Spleen (tissue), 11 donors: ENCODE results near the gene FN1. TPM values are rescaled to one million over a fixed set of nuclear protein-coding genes. Genes with fewer than 3 reads are reported as not detected.

Source experiments
- DNase-seq: peaks from one replicate; pipeline ENCODE4 v3.0.0-alpha.2; 2020
- H3K27ac ChIP-seq, 8 donors: fragments of 200-600 bp; sonication (generic) in 7 of 8; 1 replicate in 4 of 8; 2 replicates in 4 of 8; pipeline versions ENCODE4 v1.5.0 to v1.8.0; 2016 to 2021; ENCODE audit warnings: inconsistent platforms in 4 of 8, mild to moderate bottlenecking in 4 of 8, moderate library complexity in 1 of 8
- H3K27me3 ChIP-seq, 7 donors: fragments of 200-600 bp; sonication (generic) in 6 of 7; replicated peaks in 1 of 7; 1 replicate in 4 of 7; 2 replicates in 3 of 7; pipeline versions ENCODE4 v1.5.0 to v1.8.0; 2016 to 2021; ENCODE audit warnings: inconsistent platforms in 3 of 7, mild to moderate bottlenecking in 1 of 7
- H3K36me3 ChIP-seq, 6 donors: fragments of 200-600 bp; sonication (generic) in 5 of 6; 1 replicate in 4 of 6; 2 replicates in 2 of 6; pipeline versions ENCODE4 v1.5.0 to v1.8.0; 2016 to 2021; ENCODE audit warnings: inconsistent platforms in 2 of 6
- H3K4me1 ChIP-seq, 6 donors: fragments of 200-600 bp; sonication (generic) in 5 of 6; 1 replicate in 3 of 6; 2 replicates in 3 of 6; pipeline versions ENCODE4 v1.5.0 to v1.8.0; 2016 to 2021; ENCODE audit warnings: inconsistent platforms in 3 of 6
- H3K4me3 ChIP-seq, 8 donors: fragments of 200-600 bp; sonication (generic) in 7 of 8; 1 replicate in 4 of 8; 2 replicates in 4 of 8; pipeline versions ENCODE4 v1.5.0 to v1.8.0; 2016 to 2021; ENCODE audit warnings: inconsistent platforms in 4 of 8, mild to moderate bottlenecking in 4 of 8, moderate library complexity in 2 of 8
- H3K9me3 ChIP-seq, 8 donors: fragments of 200-600 bp; sonication (generic) in 7 of 8; 1 replicate in 4 of 8; 2 replicates in 4 of 8; pipeline versions ENCODE4 v1.5.0 to v1.8.0; 2016 to 2021; ENCODE audit warnings: inconsistent platforms in 4 of 8
- POLR2A ChIP-seq, 3 donors: fragments of 450-650 bp; IDR thresholded peaks; one replicate each; pipeline ENCODE4 v1.5.1; 2017; ENCODE audit warnings: antibody characterized with exemption in 3 of 3, mild to moderate bottlenecking in 1 of 3
- POLR2AphosphoS5 ChIP-seq, 3 donors: sonication (generic); formaldehyde crosslinking; IDR thresholded peaks; one replicate each; pipeline ENCODE4 v1.5.1; 2017; ENCODE audit warnings: antibody characterized with exemption in 3 of 3
- WGBS, 5 donors: extraction: QIAGEN DNeasy Blood & Tissue Kit in 3 of 5; methylation state at CpG; one replicate each; pipeline versions ENCODE4 v1.1.5 to v1.1.7; 2013 to 2018; 5-methylcytosine and 5-hydroxymethylcytosine counted together
- intact Hi-C: fragments of 100-400 bp; cut with DNase I; formaldehyde crosslinking; loops from one replicate; pipeline ENCODE4 v1.15.0; 2023; ENCODE audit warnings: low total_unique reads
- polyA plus RNA-seq, 3 donors: library from polyadenylated mRNA; stranded (reverse); fragments of 200-250 nt; gene quantifications; one replicate each; pipeline ENCODE4 v1.2.1, GENCODE V29; 2013
- total RNA-seq, 7 donors: library from RNA; depleted of rRNA in 3 of 7; stranded (reverse); fragments of >200 nt in 3 of 7; fragmentation: NEBNext Ultra II Directional in 4 of 7; extraction: Animal tissue kit (Norgen Biotek cat#: 25700) in 4 of 7; gene quantifications; one replicate each; pipeline versions ENCODE4 v1.1.0 to v1.2.1, GENCODE V29; 2016 to 2021
- TF ChIP-seq, protein P1 (sequence below), 11 experiments: fragments of 200-600 bp in 7 of 11; fragments of 450-650 bp in 4 of 11; sonication (generic) in 4 of 11; IDR thresholded peaks in 8 of 11; conservative IDR thresholded peaks in 3 of 11; 1 replicate in 7 of 11; 2 replicates in 4 of 11; pipeline versions ENCODE4 v1.4.0 to v1.8.0; 2016 to 2021; ENCODE audit warnings: antibody characterized with exemption in 11 of 11, inconsistent platforms in 4 of 11, mild to moderate bottlenecking in 1 of 11
- donor health status: healthy with polysubstance abuse.
- donor health status: DM: no; HTN: no; CAD: no; lungs with moderate emphysema.
- donor health status: DM: no; HTN: no; CAD: no.
- donor health status: Bipolar disorder and iron deficiency.
- donor health status: healthy.
- donor health status: DM: no; HTN: no; CAD: no.
- donor health status: DM: yes; HTN: yes; CAD: no.

Gene FN1
- total and polyA plus RNA-seq, 10 donors, result 28.0 to 104 (median 35.8) TPM

DNA sequence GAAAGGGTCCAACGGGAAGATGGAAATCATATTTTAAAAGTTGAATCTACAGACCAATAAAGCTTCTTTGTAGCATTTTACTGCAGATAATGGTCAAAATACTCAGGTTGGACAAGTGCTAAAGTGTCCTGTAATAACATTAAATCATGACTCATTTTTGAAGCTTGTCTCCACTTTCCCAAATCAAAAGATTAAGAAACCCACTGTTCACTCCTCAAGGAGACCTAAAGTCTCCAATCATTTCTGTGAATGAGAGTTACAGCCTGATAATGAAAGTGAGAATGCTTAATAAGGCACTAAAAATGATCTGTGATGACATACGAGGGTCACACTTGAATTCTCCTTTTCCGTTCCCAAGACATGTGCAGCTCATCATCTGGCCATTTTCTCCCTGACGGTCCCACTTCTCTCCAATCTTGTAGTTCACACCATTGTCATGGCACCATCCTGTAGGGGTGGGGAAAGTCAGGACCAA lies 70.6 kb downstream of the FN1 start:
- intact Hi-C loops, result no loop called here
- H3K27ac ChIP-seq, result no peak overlapping the region
- H3K4me3 ChIP-seq, result no peak overlapping the region
- WGBS, 5 donors, result 73 to 84% (median 80%) methylated on average over 4 of the region's 4 CpGs
- no peak for TF ChIP-seq POLR2A (IDR thresholded peaks at IDR 0.05)
- TF ChIP-seq, protein P1, sequence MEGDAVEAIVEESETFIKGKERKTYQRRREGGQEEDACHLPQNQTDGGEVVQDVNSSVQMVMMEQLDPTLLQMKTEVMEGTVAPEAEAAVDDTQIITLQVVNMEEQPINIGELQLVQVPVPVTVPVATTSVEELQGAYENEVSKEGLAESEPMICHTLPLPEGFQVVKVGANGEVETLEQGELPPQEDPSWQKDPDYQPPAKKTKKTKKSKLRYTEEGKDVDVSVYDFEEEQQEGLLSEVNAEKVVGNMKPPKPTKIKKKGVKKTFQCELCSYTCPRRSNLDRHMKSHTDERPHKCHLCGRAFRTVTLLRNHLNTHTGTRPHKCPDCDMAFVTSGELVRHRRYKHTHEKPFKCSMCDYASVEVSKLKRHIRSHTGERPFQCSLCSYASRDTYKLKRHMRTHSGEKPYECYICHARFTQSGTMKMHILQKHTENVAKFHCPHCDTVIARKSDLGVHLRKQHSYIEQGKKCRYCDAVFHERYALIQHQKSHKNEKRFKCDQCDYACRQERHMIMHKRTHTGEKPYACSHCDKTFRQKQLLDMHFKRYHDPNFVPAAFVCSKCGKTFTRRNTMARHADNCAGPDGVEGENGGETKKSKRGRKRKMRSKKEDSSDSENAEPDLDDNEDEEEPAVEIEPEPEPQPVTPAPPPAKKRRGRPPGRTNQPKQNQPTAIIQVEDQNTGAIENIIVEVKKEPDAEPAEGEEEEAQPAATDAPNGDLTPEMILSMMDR (IDR thresholded peaks at IDR 0.05 in 8 of 11, conservative IDR thresholded peaks at IDR 0.05 in 3 of 11), result no peak
- TF ChIP-seq POLR2AphosphoS5 (IDR thresholded peaks at IDR 0.05), result no peak
- H3K4me1 ChIP-seq, result no peaks in the 10 kb centered on the region
- H3K27me3 ChIP-seq, result no peaks in the 10 kb centered on the region
- no peaks in the 10 kb centered on the region for H3K9me3 ChIP-seq
- H3K36me3 ChIP-seq, result peaks cover 0 to 56% (median 6%) of the 10 kb centered on the region in 6 donors
- no peak for DNase-seq

DNA sequence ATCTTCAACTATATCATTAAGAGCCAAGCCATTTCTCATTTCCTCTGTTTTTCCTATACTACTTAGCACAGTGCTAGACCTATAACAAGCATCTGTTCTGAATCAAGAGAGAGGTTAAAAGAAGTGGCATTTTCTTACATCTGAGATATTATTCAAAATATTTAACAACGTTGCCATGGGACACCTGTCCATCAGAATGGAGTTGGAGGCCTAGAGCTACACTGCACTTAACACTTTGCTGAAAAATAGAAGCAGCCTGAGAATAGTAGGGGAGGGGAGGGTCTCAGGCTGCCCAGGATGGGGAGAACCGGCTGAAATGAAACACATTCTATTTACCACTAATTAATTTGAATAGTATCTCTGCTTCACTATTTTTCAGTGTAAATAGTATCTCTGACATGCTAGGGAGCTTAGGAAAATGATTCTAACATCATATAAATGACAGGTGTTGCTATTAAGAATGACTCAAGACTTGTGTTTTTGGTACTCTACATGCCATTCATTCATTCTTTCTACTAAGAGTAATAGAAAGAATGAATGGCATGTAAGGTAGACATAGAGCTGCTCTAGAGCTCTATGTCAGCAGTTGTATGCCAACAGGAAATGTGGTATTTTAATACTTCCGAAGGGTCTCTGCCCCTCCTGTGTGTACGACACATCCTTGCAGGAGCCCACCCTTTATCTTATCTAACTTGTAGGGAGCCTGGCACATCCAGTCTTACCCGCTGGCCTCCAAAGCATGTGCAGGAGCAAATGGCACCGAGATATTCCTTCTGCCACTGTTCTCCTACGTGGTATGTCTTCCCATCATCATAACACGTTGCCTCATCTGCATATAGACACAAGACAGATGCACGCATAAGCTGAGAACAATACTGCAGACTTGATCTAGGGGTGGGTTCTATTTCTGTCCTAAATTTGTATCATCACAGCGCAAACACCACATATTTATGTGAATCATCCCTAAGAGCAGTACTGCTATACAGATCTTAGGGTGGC lies 71.4 kb downstream of the FN1 start:
- Histone ChIP-seq H3K27ac (no peak overlapping the region), H3K9me3 (no peaks in the 10 kb centered on the region), H3K36me3 (peaks cover 0 to 62% (median 6%) of the 10 kb centered on the region in 6 donors), H3K27me3 (no peaks in the 10 kb centered on the region), H3K4me3 (no peak overlapping the region), H3K4me1 (no peaks in the 10 kb centered on the region)
- TF ChIP-seq POLR2AphosphoS5 (IDR thresholded peaks at IDR 0.05), result no peak
- TF ChIP-seq POLR2A (IDR thresholded peaks at IDR 0.05), result no peak
- TF ChIP-seq, protein P1 (IDR thresholded peaks at IDR 0.05 in 8 of 11, conservative IDR thresholded peaks at IDR 0.05 in 3 of 11), result no peak
- no peak for DNase-seq
- 90 to 92% (median 90%) methylated on average over 10 of the region's 10 CpGs for WGBS, 5 donors
- intact Hi-C loops, result no loop called here

DNA sequence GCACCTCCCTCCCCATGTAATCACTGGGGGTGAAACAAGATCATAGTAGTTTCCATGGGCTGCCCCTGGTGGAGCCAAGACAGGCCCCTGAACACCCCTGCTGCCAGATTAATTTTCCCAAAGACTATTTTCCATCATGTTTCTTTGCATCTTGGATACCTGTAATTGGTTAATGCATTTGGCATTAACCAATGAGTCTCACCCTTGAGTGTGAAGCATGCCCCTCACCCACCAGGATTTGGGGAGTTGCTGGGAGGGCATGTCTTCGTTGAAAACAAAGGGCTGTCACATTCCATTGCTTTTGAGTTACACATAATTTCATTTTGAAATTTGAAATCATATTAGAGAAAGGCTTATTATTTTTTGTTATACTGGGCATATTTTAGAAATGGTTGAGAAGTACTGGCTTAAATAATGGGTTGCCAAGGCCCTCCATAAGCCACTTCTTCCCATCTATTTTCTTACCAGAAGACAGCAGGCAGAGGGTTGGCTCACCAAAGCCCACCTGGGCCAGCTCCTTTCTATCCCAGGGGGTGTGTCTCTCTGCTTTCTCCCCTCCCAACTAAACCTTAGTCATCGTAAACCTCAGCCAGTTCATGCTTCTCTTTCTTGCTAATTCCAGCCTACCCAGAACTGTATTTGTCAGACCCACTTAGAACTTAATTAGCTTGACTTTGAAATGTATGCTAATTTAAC lies 72.3 kb downstream of the FN1 start:
- H3K4me1 ChIP-seq, result no peaks in the 10 kb centered on the region
- H3K36me3 ChIP-seq, result peaks cover 0 to 62% (median 6%) of the 10 kb centered on the region in 6 donors
- DNase-seq, result no peak

More for the DNA sequence above, 72.3 kb downstream of the FN1 start:
- Histone ChIP-seq H3K9me3 (no peaks in the 10 kb centered on the region), H3K4me3 (no peak overlapping the region), H3K27ac (no peak overlapping the region), H3K27me3 (no peaks in the 10 kb centered on the region)
- WGBS, 5 donors, result 82 to 88% (median 84%) methylated on average over 2 of the region's 2 CpGs
- intact Hi-C loops, result no loop called here
- TF ChIP-seq POLR2A (IDR thresholded peaks at IDR 0.05), result no peak
- TF ChIP-seq, protein P1 (IDR thresholded peaks at IDR 0.05 in 8 of 11, conservative IDR thresholded peaks at IDR 0.05 in 3 of 11), result no peak
- TF ChIP-seq POLR2AphosphoS5 (IDR thresholded peaks at IDR 0.05), result no peak
